ENCODE measurements around the gene SIPA1L3. TPM values are rescaled to one million over a fixed set of nuclear protein-coding genes. Genes with fewer than 3 reads are reported as not detected.

Gene SIPA1L3
- total and polyA plus RNA-seq, 2 of the 13 experiments (the other 11 are each of a cell fraction or from before 2014, with no cell fraction given): 5.5 to 7.7 TPM

DNA sequence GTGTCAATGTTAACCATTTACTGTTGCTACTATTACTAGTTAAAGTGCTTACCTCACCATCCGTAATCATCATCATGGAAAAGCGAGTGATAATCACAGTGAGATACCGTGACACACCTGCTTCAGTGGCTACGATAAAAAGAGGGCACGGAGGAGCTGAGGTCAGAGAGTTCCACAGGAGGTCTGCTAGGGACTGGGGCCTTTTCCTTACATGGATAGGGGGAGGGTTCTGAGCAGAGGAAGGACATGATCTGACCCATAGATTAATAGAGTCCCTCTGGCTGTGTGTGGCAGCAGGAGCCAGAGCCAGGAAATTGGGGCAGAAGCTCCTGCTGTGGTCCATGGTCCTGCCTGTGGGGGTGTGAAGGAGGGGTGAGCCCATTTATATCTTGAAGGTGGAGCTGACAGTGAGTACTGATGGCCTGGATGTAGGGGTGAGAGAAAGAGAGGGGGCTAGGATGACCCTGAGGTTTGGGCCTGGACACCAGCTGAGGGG, 136.7 kb downstream of the SIPA1L3 start:
- Histone ChIP-seq H3K27ac (ENCODE audit: extremely low read length, insufficient read depth, low read length) (no peak overlapping the region), H2AFZ (ENCODE audit: low read length) (no peak overlapping the region), H3K4me3 (replicated peaks in 1 of 3; ENCODE audit: insufficient read depth in 1 of 3, low read depth in 2 of 3, low read length in 3 of 3) (no peak overlapping the region), H4K20me1 (ENCODE audit: insufficient read depth, low read length) (no peaks in the 10 kb centered on the region), H3K36me3 (replicated peaks in 1 of 2; ENCODE audit: control insufficient read depth in 1 of 2, insufficient read depth in 2 of 2, low read length in 2 of 2) (no peaks in the 10 kb centered on the region), H3K27me3 (ENCODE audit: control insufficient read depth in 1 of 2, insufficient read depth in 2 of 2, low read length in 2 of 2) (no peaks in the 10 kb centered on the region), H3K79me2 (ENCODE audit: insufficient read depth, low read length) (no peaks in the 10 kb centered on the region), H3K9ac (ENCODE audit: insufficient read depth, low read depth, low read length) (no peak overlapping the region), H3K9me3 (ENCODE audit: low read length) (no peaks in the 10 kb centered on the region), H3K4me2 (ENCODE audit: low read depth, low read length) (no peak overlapping the region), H3K4me1 (ENCODE audit: insufficient read depth, low read length) (no peaks in the 10 kb centered on the region)
- 100% methylated on average over 5 of the region's 5 CpGs for WGBS (ENCODE audit: low lambda C conversion rate)
- DNase-seq (ENCODE audit: low spot score) (no peak), ATAC-seq (no peak), FAIRE-seq (no peak)
- TF ChIP-seq MAF1 (CRISPR knock-in tag; IDR thresholded peaks at IDR 0.05; ENCODE audit: borderline replicate concordance): no peak
- TF ChIP-seq TIGD3 (CRISPR knock-in tag; IDR thresholded peaks at IDR 0.05; ENCODE audit: borderline replicate concordance): no peak
- no peak for TF ChIP-seq HHEX (CRISPR knock-in tag; IDR thresholded peaks at IDR 0.05)
- no peak for TF ChIP-seq ZNF317 (CRISPR knock-in tag; IDR thresholded peaks at IDR 0.05)
- TF ChIP-seq, protein P1, sequence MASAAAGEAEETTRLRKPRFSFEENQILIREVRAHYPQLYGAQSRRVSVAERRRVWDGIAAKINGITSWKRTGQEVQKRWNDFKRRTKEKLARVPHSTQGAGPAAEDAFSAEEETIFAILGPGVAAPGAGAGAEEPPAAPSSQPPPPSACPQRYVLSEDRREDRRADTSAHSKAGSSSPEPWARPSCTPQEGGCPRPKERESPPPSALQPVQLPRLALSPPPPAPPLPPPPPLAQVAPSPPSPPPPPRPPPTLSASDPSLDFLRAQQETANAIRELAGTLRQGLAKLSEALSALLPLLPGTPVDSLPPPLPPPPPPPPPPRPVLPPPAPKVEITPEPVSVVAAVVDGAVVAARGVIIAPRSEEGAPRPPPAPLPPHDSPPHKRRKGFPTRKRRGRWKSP (CRISPR knock-in tag; IDR thresholded peaks at IDR 0.05): no peak
- TF ChIP-seq ZBTB2 (CRISPR knock-in tag; IDR thresholded peaks at IDR 0.05; ENCODE audit: low read depth): no peak
- TF ChIP-seq, protein P2, sequence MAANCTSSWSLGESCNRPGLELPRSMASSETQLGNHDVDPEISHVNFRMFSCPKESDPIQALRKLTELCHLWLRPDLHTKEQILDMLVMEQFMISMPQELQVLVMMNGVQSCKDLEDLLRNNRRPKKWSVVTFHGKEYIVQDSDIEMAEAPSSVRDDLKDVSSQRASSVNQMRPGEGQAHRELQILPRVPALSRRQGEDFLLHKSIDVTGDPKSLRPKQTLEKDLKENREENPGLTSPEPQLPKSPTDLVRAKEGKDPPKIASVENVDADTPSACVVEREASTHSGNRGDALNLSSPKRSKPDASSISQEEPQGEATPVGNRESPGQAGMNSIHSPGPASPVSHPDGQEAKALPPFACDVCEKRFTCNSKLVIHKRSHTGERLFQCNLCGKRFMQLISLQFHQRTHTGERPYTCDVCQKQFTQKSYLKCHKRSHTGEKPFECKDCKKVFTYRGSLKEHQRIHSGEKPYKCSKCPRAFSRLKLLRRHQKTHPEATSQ (CRISPR knock-in tag; IDR thresholded peaks at IDR 0.05; ENCODE audit: borderline replicate concordance): no peak
- TF ChIP-seq, protein P3, sequence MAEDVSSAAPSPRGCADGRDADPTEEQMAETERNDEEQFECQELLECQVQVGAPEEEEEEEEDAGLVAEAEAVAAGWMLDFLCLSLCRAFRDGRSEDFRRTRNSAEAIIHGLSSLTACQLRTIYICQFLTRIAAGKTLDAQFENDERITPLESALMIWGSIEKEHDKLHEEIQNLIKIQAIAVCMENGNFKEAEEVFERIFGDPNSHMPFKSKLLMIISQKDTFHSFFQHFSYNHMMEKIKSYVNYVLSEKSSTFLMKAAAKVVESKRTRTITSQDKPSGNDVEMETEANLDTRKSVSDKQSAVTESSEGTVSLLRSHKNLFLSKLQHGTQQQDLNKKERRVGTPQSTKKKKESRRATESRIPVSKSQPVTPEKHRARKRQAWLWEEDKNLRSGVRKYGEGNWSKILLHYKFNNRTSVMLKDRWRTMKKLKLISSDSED (CRISPR knock-in tag; IDR thresholded peaks at IDR 0.05): no peak
- TF ChIP-seq CHCHD3 (CRISPR knock-in tag; IDR thresholded peaks at IDR 0.05): no peak
- no peak for TF ChIP-seq GTF3A (CRISPR knock-in tag; conservative IDR thresholded peaks at IDR 0.05)
- TF ChIP-seq, protein P4, sequence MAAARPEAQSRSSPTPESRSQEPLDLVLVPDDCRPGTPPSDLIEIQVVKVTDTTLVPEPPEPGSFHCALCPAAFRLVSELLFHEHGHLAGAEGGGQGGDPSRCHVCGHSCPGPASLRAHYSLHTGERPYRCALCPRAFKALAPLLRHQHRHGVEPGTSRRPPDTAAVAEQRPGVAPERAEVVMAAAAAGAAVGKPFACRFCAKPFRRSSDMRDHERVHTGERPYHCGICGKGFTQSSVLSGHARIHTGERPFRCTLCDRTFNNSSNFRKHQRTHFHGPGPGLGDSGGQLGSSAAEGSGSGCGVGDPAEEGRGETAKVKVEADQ (CRISPR knock-in tag; IDR thresholded peaks at IDR 0.05; ENCODE audit: borderline replicate concordance): no peak
- TF ChIP-seq ZNF484 (CRISPR knock-in tag; IDR thresholded peaks at IDR 0.05; ENCODE audit: borderline replicate concordance, low read depth): no peak
- no peak for TF ChIP-seq MED13 (CRISPR knock-in tag; IDR thresholded peaks at IDR 0.05)
- ChIA-PET POLR2A (no interaction called here), CTCF (ENCODE audit: low intra/inter-chr PET ratio, low total read pairs) (no interaction called here)
- no TSS peak for BruUV-seq (replicated peaks)
- in situ Hi-C loops (cut with HindIII; ENCODE audit: extremely low pct_ligation_motif_present, low pct_unique_long_range_greater_than_20kb) (no loop called here), intact Hi-C loops (cut with micrococcal nuclease; ENCODE audit: unreplicated experiment) (no loop called here)
